ENCODE data around the gene ATP7A.

DNA sequence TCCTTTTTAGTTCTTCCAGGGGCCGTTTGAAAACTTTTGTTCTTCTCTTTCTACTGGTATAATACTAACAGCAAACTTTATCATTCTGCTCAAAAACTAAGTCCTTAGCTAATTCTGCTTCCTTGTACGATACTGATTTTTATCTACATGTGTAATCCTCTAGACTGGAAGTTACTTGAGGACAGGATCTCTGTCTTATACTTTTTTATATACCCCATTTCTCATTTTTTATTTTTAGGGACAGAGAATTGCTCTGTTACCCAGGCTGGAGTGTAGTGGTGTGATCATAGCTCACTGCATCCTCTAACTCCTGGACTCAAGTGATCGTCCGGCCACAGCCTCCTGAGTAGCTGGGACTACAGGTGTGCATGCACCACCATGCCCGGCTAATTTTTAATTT lies 9.0 kb upstream of the ATP7A start:
- TF ChIP-seq, protein P1, sequence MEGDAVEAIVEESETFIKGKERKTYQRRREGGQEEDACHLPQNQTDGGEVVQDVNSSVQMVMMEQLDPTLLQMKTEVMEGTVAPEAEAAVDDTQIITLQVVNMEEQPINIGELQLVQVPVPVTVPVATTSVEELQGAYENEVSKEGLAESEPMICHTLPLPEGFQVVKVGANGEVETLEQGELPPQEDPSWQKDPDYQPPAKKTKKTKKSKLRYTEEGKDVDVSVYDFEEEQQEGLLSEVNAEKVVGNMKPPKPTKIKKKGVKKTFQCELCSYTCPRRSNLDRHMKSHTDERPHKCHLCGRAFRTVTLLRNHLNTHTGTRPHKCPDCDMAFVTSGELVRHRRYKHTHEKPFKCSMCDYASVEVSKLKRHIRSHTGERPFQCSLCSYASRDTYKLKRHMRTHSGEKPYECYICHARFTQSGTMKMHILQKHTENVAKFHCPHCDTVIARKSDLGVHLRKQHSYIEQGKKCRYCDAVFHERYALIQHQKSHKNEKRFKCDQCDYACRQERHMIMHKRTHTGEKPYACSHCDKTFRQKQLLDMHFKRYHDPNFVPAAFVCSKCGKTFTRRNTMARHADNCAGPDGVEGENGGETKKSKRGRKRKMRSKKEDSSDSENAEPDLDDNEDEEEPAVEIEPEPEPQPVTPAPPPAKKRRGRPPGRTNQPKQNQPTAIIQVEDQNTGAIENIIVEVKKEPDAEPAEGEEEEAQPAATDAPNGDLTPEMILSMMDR (IDR thresholded peaks at IDR 0.05): no peak
- TF ChIP-seq EZH2 (IDR thresholded peaks at IDR 0.05; ENCODE audit: borderline replicate concordance, insufficient read depth, low read depth, low read length, poor library complexity, severe bottlenecking): no peak

All from B cell (primary cell).